Activated T-helper 17 cell treated with anti-CD3 and anti-CD28 coated beads, Interleukin-2, amount 50 U/mL, for 72 hours (primary cell): Measurements from ENCODE around the gene P2RX4. TPM values are rescaled to one million over a fixed set of nuclear protein-coding genes. Genes with fewer than 3 reads are reported as not detected.
A peak's percentile ranks its signal among the peaks of the same experiment; 100 is the strongest.
"Not testable (repeated sequence)": the region's sequence is repeated elsewhere in the genome, so short reads cannot be mapped to it uniquely, and the experiment has no call there.

Experiments
- ATAC-seq: fragments of 150-1000 bp; cut with Tn5 transposase; replicated peaks from 2 replicates; pipeline ENCODE4 v1.10.0; 2021; ENCODE audit warnings: mild to moderate bottlenecking, moderate library complexity
- H3K27ac Mint-ChIP-seq: one replicate; pipeline ENCODE4 v1.8.0; 2022; ENCODE audit warnings: mixed read lengths
- H3K27me3 Mint-ChIP-seq: one replicate; pipeline ENCODE4 v1.8.0; 2022; ENCODE audit warnings: mixed read lengths
- H3K36me3 Mint-ChIP-seq: one replicate; pipeline ENCODE4 v1.8.0; 2022; ENCODE audit warnings: low read depth, mild to moderate bottlenecking, mixed read lengths
- H3K4me1 Mint-ChIP-seq: one replicate; pipeline ENCODE4 v1.8.0; 2022; ENCODE audit warnings: mixed read lengths
- H3K4me3 Mint-ChIP-seq: one replicate; pipeline ENCODE4 v1.8.0; 2022; ENCODE audit warnings: mild to moderate bottlenecking, mixed read lengths
- H3K9me3 Mint-ChIP-seq: one replicate; pipeline ENCODE4 v1.8.0; 2022; ENCODE audit warnings: mixed read lengths
- total RNA-seq, 2 donors: library from RNA; stranded (reverse); gene quantifications; one replicate each; pipeline ENCODE4 v1.2.3, GENCODE V29; 2022

The P2RX4 gene
- total RNA-seq = 10 to 100 TPM; 31.6 to 45.3 TPM

GRCh38 chr12:121209624-121210572 lies at the start of gene P2RX4:
Gene P2RX4, plus strand, starts transcription at chr12:121210129. Its CDS starts 36 bp downstream, at chr12:121210165.
- Mint-ChIP-seq H3K36me3 (peaks cover 41% of the 10 kb centered on the region), H3K4me1 (peaks cover 7% of the 10 kb centered on the region), H3K4me3 (peak within 1 kb of the TSS; percentile 90), H3K27me3 (no peaks in the 10 kb centered on the region), H3K27ac (peak within 1 kb of the TSS; percentile 95), H3K9me3 (no peaks in the 10 kb centered on the region)
- ATAC-seq = peak; percentile 75

- no peak for ATAC-seq
- Mint-ChIP-seq H3K27me3 (no peaks in the 10 kb centered on the region), H3K4me1 (no peaks in the 10 kb centered on the region), H3K4me3 (no peak overlapping the region), H3K36me3 (peaks cover 9% of the 10 kb centered on the region), H3K27ac (no peak overlapping the region), H3K9me3 (peaks cover 5% of the 10 kb centered on the region)
Measured at GRCh38 chr12:121162384-121162783, 47.5 kb upstream of the P2RX4 start.

- Mint-ChIP-seq H3K4me3 (no peak overlapping the region), H3K36me3 (peaks cover 9% of the 10 kb centered on the region), H3K4me1 (no peaks in the 10 kb centered on the region), H3K9me3 (peaks cover 4% of the 10 kb centered on the region), H3K27ac (no peak overlapping the region), H3K27me3 (no peaks in the 10 kb centered on the region)
- ATAC-seq = no peak
Measured at GRCh38 chr12:121162985-121163384, 46.9 kb upstream of the P2RX4 start.

- not testable (repeated sequence) for H3K4me1 Mint-ChIP-seq, H3K4me3 Mint-ChIP-seq, H3K27me3 Mint-ChIP-seq, H3K9me3 Mint-ChIP-seq, H3K27ac Mint-ChIP-seq, ATAC-seq
- H3K36me3 Mint-ChIP-seq = peaks cover 17% of the 10 kb centered on the region
Measured at GRCh38 chr12:121164839-121165238, 45.1 kb upstream of the P2RX4 start.

GRCh38 chr12:121165316-121165715 lies 44.6 kb upstream of the P2RX4 start:
- H3K36me3 Mint-ChIP-seq = peaks cover 17% of the 10 kb centered on the region
- H3K27ac Mint-ChIP-seq = no peak overlapping the region
- no peak overlapping the region for H3K4me3 Mint-ChIP-seq
- H3K4me1 Mint-ChIP-seq = no peaks in the 10 kb centered on the region
- no peaks in the 10 kb centered on the region for H3K27me3 Mint-ChIP-seq
- no peaks in the 10 kb centered on the region for H3K9me3 Mint-ChIP-seq
- ATAC-seq = no peak

GRCh38 chr12:121166356-121166755 lies 43.6 kb upstream of the P2RX4 start:
- ATAC-seq = no peak
- H3K4me3 Mint-ChIP-seq = no peak overlapping the region
- no peaks in the 10 kb centered on the region for H3K9me3 Mint-ChIP-seq
- no peak overlapping the region for H3K27ac Mint-ChIP-seq
- H3K4me1 Mint-ChIP-seq = no peaks in the 10 kb centered on the region
- H3K27me3 Mint-ChIP-seq = no peaks in the 10 kb centered on the region
- H3K36me3 Mint-ChIP-seq = peaks cover 17% of the 10 kb centered on the region

- no peaks in the 10 kb centered on the region for H3K27me3 Mint-ChIP-seq
- ATAC-seq = no peak
- H3K4me1 Mint-ChIP-seq = no peaks in the 10 kb centered on the region
- H3K9me3 Mint-ChIP-seq = no peaks in the 10 kb centered on the region
- peaks cover 17% of the 10 kb centered on the region for H3K36me3 Mint-ChIP-seq
- H3K4me3 Mint-ChIP-seq = no peak overlapping the region
- H3K27ac Mint-ChIP-seq = no peak overlapping the region
Measured at GRCh38 chr12:121167232-121167820, 42.6 kb upstream of the P2RX4 start.

- H3K4me1 Mint-ChIP-seq = no peaks in the 10 kb centered on the region
- no peak for ATAC-seq
- no peaks in the 10 kb centered on the region for H3K9me3 Mint-ChIP-seq
- no peak overlapping the region for H3K27ac Mint-ChIP-seq
- H3K27me3 Mint-ChIP-seq = no peaks in the 10 kb centered on the region
- no peak overlapping the region for H3K4me3 Mint-ChIP-seq
- peaks cover 17% of the 10 kb centered on the region for H3K36me3 Mint-ChIP-seq
Measured at GRCh38 chr12:121167951-121168350, 42.0 kb upstream of the P2RX4 start.

- no peaks in the 10 kb centered on the region for H3K9me3 Mint-ChIP-seq
- H3K4me1 Mint-ChIP-seq = no peaks in the 10 kb centered on the region
- no peak overlapping the region for H3K4me3 Mint-ChIP-seq
- H3K27ac Mint-ChIP-seq = no peak overlapping the region
- no peaks in the 10 kb centered on the region for H3K27me3 Mint-ChIP-seq
- no peak for ATAC-seq
- H3K36me3 Mint-ChIP-seq = peaks cover 17% of the 10 kb centered on the region
Measured at GRCh38 chr12:121170151-121170550, 39.8 kb upstream of the P2RX4 start.

GRCh38 chr12:121170611-121171260 lies 39.2 kb upstream of the P2RX4 start:
- Mint-ChIP-seq H3K36me3 (peaks cover 11% of the 10 kb centered on the region), H3K4me3 (no peak overlapping the region), H3K27ac (peak overlapping the region; percentile 59), H3K9me3 (no peaks in the 10 kb centered on the region), H3K27me3 (no peaks in the 10 kb centered on the region), H3K4me1 (no peaks in the 10 kb centered on the region)
- ATAC-seq = peak; percentile 71

- no peak for ATAC-seq
- Mint-ChIP-seq H3K9me3 (no peaks in the 10 kb centered on the region), H3K4me1 (no peaks in the 10 kb centered on the region), H3K27ac (no peak overlapping the region), H3K27me3 (no peaks in the 10 kb centered on the region), H3K36me3 (peaks cover 8% of the 10 kb centered on the region), H3K4me3 (no peak overlapping the region)
Measured at GRCh38 chr12:121172145-121172544, 37.8 kb upstream of the P2RX4 start.

- no peaks in the 10 kb centered on the region for H3K9me3 Mint-ChIP-seq
- H3K36me3 Mint-ChIP-seq = no peaks in the 10 kb centered on the region
- H3K27me3 Mint-ChIP-seq = no peaks in the 10 kb centered on the region
- no peak overlapping the region for H3K4me3 Mint-ChIP-seq
- H3K4me1 Mint-ChIP-seq = no peaks in the 10 kb centered on the region
- no peak for ATAC-seq
- H3K27ac Mint-ChIP-seq = no peak overlapping the region
Measured at GRCh38 chr12:121175383-121176119, 34.4 kb upstream of the P2RX4 start.

- Mint-ChIP-seq H3K27ac (no peak overlapping the region), H3K27me3 (no peaks in the 10 kb centered on the region), H3K36me3 (peaks cover 6% of the 10 kb centered on the region), H3K4me1 (no peaks in the 10 kb centered on the region), H3K4me3 (no peak overlapping the region), H3K9me3 (no peaks in the 10 kb centered on the region)
- ATAC-seq = no peak
Measured at GRCh38 chr12:121176826-121177529, 33.0 kb upstream of the P2RX4 start.

- no peak overlapping the region for H3K27ac Mint-ChIP-seq
- no peaks in the 10 kb centered on the region for H3K27me3 Mint-ChIP-seq
- no peak for ATAC-seq
- H3K4me3 Mint-ChIP-seq = no peak overlapping the region
- peaks cover 6% of the 10 kb centered on the region for H3K36me3 Mint-ChIP-seq
- no peaks in the 10 kb centered on the region for H3K4me1 Mint-ChIP-seq
- no peaks in the 10 kb centered on the region for H3K9me3 Mint-ChIP-seq
Measured at GRCh38 chr12:121181181-121181580, 28.7 kb upstream of the P2RX4 start.
